Measurements from ENCODE around the gene TRPM3.

Gene TRPM3

GRCh38 chr9:70625078-70625477 is 496.3 kb downstream of the TRPM3 start:
- no peak for DNase-seq (ENCODE audit: extremely low read depth, low read depth)
- H3K4me3 ChIP-seq (replicated peaks; ENCODE audit: low read depth, low read length) = no peak overlapping the region
- TF ChIP-seq CTCF (IDR thresholded peaks at IDR 0.05; ENCODE audit: low read depth, low read length, missing control alignments) = no peak

GRCh38 chr9:70618784-70619183 is 502.6 kb downstream of the TRPM3 start:
- DNase-seq (ENCODE audit: extremely low read depth, low read depth) = no peak
- no peak overlapping the region for H3K4me3 ChIP-seq (replicated peaks; ENCODE audit: low read depth, low read length)
- no peak for TF ChIP-seq CTCF (IDR thresholded peaks at IDR 0.05; ENCODE audit: low read depth, low read length, missing control alignments)

GRCh38 chr9:70617033-70617828 is 504.2 kb downstream of the TRPM3 start:
- no peak for TF ChIP-seq CTCF (IDR thresholded peaks at IDR 0.05; ENCODE audit: low read depth, low read length, missing control alignments)
- no peak overlapping the region for H3K4me3 ChIP-seq (replicated peaks; ENCODE audit: low read depth, low read length)
- DNase-seq (ENCODE audit: extremely low read depth, low read depth) = no peak

- no peak for DNase-seq (ENCODE audit: extremely low read depth, low read depth)
- TF ChIP-seq CTCF (IDR thresholded peaks at IDR 0.05; ENCODE audit: low read depth, low read length, missing control alignments) = no peak
Measured at GRCh38 chr9:70616228-70616990, 505.0 kb downstream of the TRPM3 start.

GRCh38 chr9:70615464-70616138 is 505.8 kb downstream of the TRPM3 start:
- H3K4me3 ChIP-seq (replicated peaks; ENCODE audit: low read depth, low read length) = no peak overlapping the region
- no peak for TF ChIP-seq CTCF (IDR thresholded peaks at IDR 0.05; ENCODE audit: low read depth, low read length, missing control alignments)
- DNase-seq (ENCODE audit: extremely low read depth, low read depth) = no peak

More at GRCh38 chr9:70616228-70616990, 505.0 kb downstream of the TRPM3 start:
- H3K4me3 ChIP-seq (replicated peaks; ENCODE audit: low read depth, low read length) = no peak overlapping the region

- TF ChIP-seq CTCF (IDR thresholded peaks at IDR 0.05; ENCODE audit: low read depth, low read length, missing control alignments) = no peak
- DNase-seq (ENCODE audit: extremely low read depth, low read depth) = no peak
- no peak overlapping the region for H3K4me3 ChIP-seq (replicated peaks; ENCODE audit: low read depth, low read length)
Measured at GRCh38 chr9:70614786-70615463, 506.5 kb downstream of the TRPM3 start.
